Measurements from ENCODE around the gene NAP1L4. TPM values are rescaled to one million over a fixed set of nuclear protein-coding genes. Genes with fewer than 3 reads are reported as not detected.
A peak's percentile ranks its signal among the peaks of the same experiment; 100 is the strongest.

Gene NAP1L4
- total RNA-seq, 1 experiment from 2014 or later, result 144 TPM

- H3K4me3 ChIP-seq (replicated peaks in 1 of 2; ENCODE audit: low read depth in 1 of 2, low read length in 2 of 2), result no peak overlapping the region
- DNase-seq (ENCODE audit: low read depth, low spot score) (no peak), ATAC-seq (no peak)
- peak overlapping the region; percentile 86; the same call in 1 of the 2 replicates for H3K4me2 ChIP-seq (ENCODE audit: low read length)
- H3K36me3 ChIP-seq (ENCODE audit: control insufficient read depth in 1 of 2, insufficient read depth in 2 of 2, low read length in 2 of 2), result peaks cover 0 to 7% of the 10 kb centered on the region in 2 experiments; a peak in 1 of 4 replicates
- no peak overlapping the region for H2AFZ ChIP-seq (ENCODE audit: low read depth, low read length, poor library complexity, severe bottlenecking)
- peaks cover 15 to 30% of the 10 kb centered on the region in 2 experiments; a peak in 3 of 4 replicates for H3K4me1 ChIP-seq (ENCODE audit: control insufficient read depth in 1 of 2, insufficient read depth in 2 of 2, low read length in 2 of 2)
- no peaks in the 10 kb centered on the region for H3K27me3 ChIP-seq (ENCODE audit: insufficient read depth, low read length)
- H4K20me1 ChIP-seq (ENCODE audit: insufficient read depth), result peaks cover 19% of the 10 kb centered on the region
- ChIA-PET POLR2A (interaction anchor here (0.7 kb wide), 1 partner anchor 9 kb away, joined by 4 read pairs; no protein-coding TSS in a partner anchor), RAD21 (ENCODE audit: low non-redundant PET in 1 of 2, low total read pairs in 2 of 2, uncharacterized antibody in 2 of 2, unreplicated experiment in 2 of 2) (no interaction called here), CTCF (interaction anchor here (1.0 kb wide), 1 partner anchor 102 kb away, joined by 3 read pairs; no protein-coding TSS in a partner anchor)
- BruUV-seq (replicated peaks), result no TSS peak
- H3K9me2 ChIP-seq (ENCODE audit: insufficient read depth), result no peaks in the 10 kb centered on the region
- H3K79me2 ChIP-seq (ENCODE audit: insufficient read depth, low read length), result peaks cover 73% of the 10 kb centered on the region
- intact Hi-C loops (cut with micrococcal nuclease), result no loop called here
- H3K9me3 ChIP-seq (ENCODE audit: control insufficient read depth in 1 of 2, insufficient read depth in 1 of 2, low read depth in 1 of 2, low read length in 2 of 2), result no peaks in the 10 kb centered on the region
- no peak for TF ChIP-seq ZFX (IDR thresholded peaks at IDR 0.05)
- TF ChIP-seq FOSL1 (IDR thresholded peaks at IDR 0.05; ENCODE audit: low read depth), result no peak
- no peak for TF ChIP-seq MAX (IDR thresholded peaks at IDR 0.05)
- no peak for TF ChIP-seq JUND (IDR thresholded peaks at IDR 0.05)
- TF ChIP-seq POLR2A (IDR thresholded peaks at IDR 0.05; ENCODE audit: borderline replicate concordance, extremely low read depth, insufficient read depth, insufficient read length), result no peak
- no peak for TF ChIP-seq CTCF (IDR thresholded peaks at IDR 0.05 in 2 of 3, conservative IDR thresholded peaks at IDR 0.05 in 1 of 3; ENCODE audit: borderline replicate concordance in 1 of 3, insufficient read depth in 1 of 3, low read depth in 2 of 3, low read length in 2 of 3)
- no peak for TF ChIP-seq ATF3 (IDR thresholded peaks at IDR 0.05)
- no peak for TF ChIP-seq EZH2 (IDR thresholded peaks at IDR 0.05)
- TF ChIP-seq YY1 (IDR thresholded peaks at IDR 0.05; ENCODE audit: extremely low read depth, insufficient replicate concordance, low read depth, low read length), result no peak
- TF ChIP-seq POLR2AphosphoS5 (IDR thresholded peaks at IDR 0.05; ENCODE audit: low read depth, low read length), result no peak
- no peak for TF ChIP-seq TCF7L2 (IDR thresholded peaks at IDR 0.05; ENCODE audit: borderline replicate concordance, extremely low read depth, insufficient read depth, insufficient read length)
- TF ChIP-seq CBX3 (IDR thresholded peaks at IDR 0.05; ENCODE audit: low read depth), result no peak
- TF ChIP-seq REST (IDR thresholded peaks at IDR 0.05; ENCODE audit: low read depth), result no peak
- TF ChIP-seq ELF1 (IDR thresholded peaks at IDR 0.05; ENCODE audit: borderline replicate concordance, low read depth), result no peak
- no peak for TF ChIP-seq EZH2phosphoT487 (IDR thresholded peaks at IDR 0.05; ENCODE audit: borderline replicate concordance)
- TF ChIP-seq RAD21 (IDR thresholded peaks at IDR 0.05; ENCODE audit: low read depth), result no peak
- TF ChIP-seq CEBPB (IDR thresholded peaks at IDR 0.05; ENCODE audit: low read depth), result no peak
- no peak for TF ChIP-seq SIN3A (IDR thresholded peaks at IDR 0.05; ENCODE audit: low read depth)
- TF ChIP-seq SRF (IDR thresholded peaks at IDR 0.05; ENCODE audit: low read depth), result no peak
- no peak for TF ChIP-seq EGR1 (IDR thresholded peaks at IDR 0.05; ENCODE audit: low read depth)
- 0 out of 2 replicates have a peak overlapping the region, but pooled peaks have one; percentile 6 for H3K9ac ChIP-seq (ENCODE audit: low read length)
- H3K27ac ChIP-seq (ENCODE audit: low read depth, low read length), result no peak overlapping the region
Observed at GRCh38 chr11:2989551-2989950, 2.6 kb downstream of the NAP1L4 start.

Data from HCT116 (cell line).